ENCODE measurements around the gene OPTC. TPM values are rescaled to one million over a fixed set of nuclear protein-coding genes. Genes with fewer than 3 reads are reported as not detected.

OPTC gene
- total and polyA plus RNA-seq, 2 donors (not counting 1 experiment from before 2014, with no cell fraction given) = not detected

DNA sequence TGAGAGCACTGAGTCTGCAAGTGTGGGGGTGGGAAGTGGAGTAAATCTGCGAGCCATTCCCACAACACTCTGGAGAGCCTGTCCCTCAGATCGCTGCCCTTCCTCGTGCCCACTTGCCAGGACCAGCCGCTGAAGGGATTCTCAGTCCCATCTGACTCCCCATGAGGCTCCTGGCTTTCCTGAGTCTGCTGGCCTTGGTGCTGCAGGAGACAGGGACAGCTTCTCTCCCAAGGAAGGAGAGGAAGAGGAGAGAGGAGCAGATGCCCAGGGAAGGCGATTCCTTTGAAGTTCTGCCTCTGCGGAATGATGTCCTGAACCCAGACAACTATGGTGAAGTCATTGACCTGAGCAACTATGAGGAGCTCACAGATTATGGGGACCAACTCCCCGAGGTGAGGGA lies 1.9 kb downstream of the OPTC start:
- no peak overlapping the region for H3K4me2 ChIP-seq (replicated peaks; ENCODE audit: low read depth, low read length, poor library complexity, severe bottlenecking)
- Mint-ChIP-seq H3K27ac (no peak overlapping the region), H3K27me3 (peaks cover 18% of the 10 kb centered on the region), H3K4me3 (no peak overlapping the region), H3K9me3 (ENCODE audit: insufficient read depth) (no peaks in the 10 kb centered on the region), H3K4me1 (no peaks in the 10 kb centered on the region)
- no peak for DNase-seq
- H3K79me2 ChIP-seq (ENCODE audit: control insufficient read depth, insufficient read depth, low read length) = no peaks in the 10 kb centered on the region
- CTCF ChIA-PET = interaction anchor here (1.7 to 12.0 kb wide), 2 partner anchors 9 to 228 kb away, joined by 5 to 315 read pairs; no protein-coding TSS in a partner anchor
- intact Hi-C loops (cut with micrococcal nuclease) = no loop called here
- 85% methylated on average over 4 of the region's 7 CpGs for WGBS (ENCODE audit: insufficient coverage)
- H3K27me3 ChIP-seq (replicated peaks in 1 of 4; ENCODE audit: control extremely low read depth in 1 of 4, control insufficient read depth in 3 of 4, insufficient read depth in 4 of 4, low read length in 3 of 4) = peaks cover 0 to 9% (median 0%) of the 10 kb centered on the region in 4 experiments
- H3K4me1 ChIP-seq (ENCODE audit: control insufficient read depth in 2 of 2, insufficient read depth in 2 of 2, low read length in 2 of 2) = no peaks in the 10 kb centered on the region
- H3K9ac ChIP-seq (ENCODE audit: low read length) = no peak overlapping the region
- H3K9me3 ChIP-seq (ENCODE audit: control extremely low read depth in 1 of 3, control insufficient read depth in 2 of 3, insufficient read depth in 1 of 3, low read length in 2 of 3) = no peaks in the 10 kb centered on the region
- TF ChIP-seq, protein P1, sequence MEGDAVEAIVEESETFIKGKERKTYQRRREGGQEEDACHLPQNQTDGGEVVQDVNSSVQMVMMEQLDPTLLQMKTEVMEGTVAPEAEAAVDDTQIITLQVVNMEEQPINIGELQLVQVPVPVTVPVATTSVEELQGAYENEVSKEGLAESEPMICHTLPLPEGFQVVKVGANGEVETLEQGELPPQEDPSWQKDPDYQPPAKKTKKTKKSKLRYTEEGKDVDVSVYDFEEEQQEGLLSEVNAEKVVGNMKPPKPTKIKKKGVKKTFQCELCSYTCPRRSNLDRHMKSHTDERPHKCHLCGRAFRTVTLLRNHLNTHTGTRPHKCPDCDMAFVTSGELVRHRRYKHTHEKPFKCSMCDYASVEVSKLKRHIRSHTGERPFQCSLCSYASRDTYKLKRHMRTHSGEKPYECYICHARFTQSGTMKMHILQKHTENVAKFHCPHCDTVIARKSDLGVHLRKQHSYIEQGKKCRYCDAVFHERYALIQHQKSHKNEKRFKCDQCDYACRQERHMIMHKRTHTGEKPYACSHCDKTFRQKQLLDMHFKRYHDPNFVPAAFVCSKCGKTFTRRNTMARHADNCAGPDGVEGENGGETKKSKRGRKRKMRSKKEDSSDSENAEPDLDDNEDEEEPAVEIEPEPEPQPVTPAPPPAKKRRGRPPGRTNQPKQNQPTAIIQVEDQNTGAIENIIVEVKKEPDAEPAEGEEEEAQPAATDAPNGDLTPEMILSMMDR (IDR thresholded peaks at IDR 0.05) = no peak
- TF ChIP-seq EZH2 (IDR thresholded peaks at IDR 0.05; ENCODE audit: borderline replicate concordance, insufficient read depth, low read depth, low read length, poor library complexity, severe bottlenecking) = no peak
- H3K27ac ChIP-seq (ENCODE audit: low read length in 2 of 2) = no peak overlapping the region
- POLR2A ChIA-PET = no interaction called here
- no peak for ATAC-seq (ENCODE audit: low read depth)
- H4K20me1 ChIP-seq (ENCODE audit: control insufficient read depth, insufficient read depth, low read length, poor library complexity, severe bottlenecking) = no peaks in the 10 kb centered on the region
- no peak overlapping the region for H2AFZ ChIP-seq (ENCODE audit: insufficient read depth, low read depth, low read length, poor library complexity, severe bottlenecking)
- no peaks in the 10 kb centered on the region for H3K36me3 ChIP-seq (replicated peaks in 1 of 2; ENCODE audit: control extremely low read depth in 1 of 2, control insufficient read depth in 1 of 2, extremely low read depth in 1 of 2, insufficient read depth in 2 of 2, low read length in 1 of 2)
- H3K4me3 ChIP-seq (ENCODE audit: control extremely low read depth in 1 of 5, extremely low read depth in 1 of 5, insufficient read depth in 1 of 5, low read depth in 2 of 5, low read length in 4 of 5) = no peak overlapping the region

DNA sequence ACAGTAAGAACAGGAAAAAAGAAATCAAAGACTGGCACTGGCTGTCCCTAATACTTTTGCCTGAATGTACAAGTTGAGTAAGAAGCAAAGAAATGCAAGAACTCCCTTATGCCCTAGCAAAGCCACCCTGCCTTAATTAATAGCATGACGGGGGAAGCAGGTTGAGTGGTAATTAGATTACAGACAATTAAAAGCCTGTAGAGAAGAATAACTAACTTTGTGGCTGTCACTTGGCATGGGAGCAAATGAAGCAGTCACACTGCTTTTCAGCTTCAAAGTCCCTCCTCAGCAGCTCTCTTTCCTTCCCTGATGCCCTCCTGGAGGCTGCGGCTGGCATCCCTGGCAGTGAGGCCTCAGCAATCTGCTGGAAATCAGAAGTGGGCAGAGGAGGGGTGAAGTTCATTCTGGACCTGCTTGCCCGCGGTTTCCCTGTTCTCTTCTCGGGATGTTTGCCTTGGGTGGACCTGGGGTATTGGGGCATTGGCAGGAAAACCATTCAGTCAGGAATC lies 3.4 kb downstream of the OPTC start:
- Histone ChIP-seq H3K27me3 (replicated peaks in 1 of 4; ENCODE audit: control extremely low read depth in 1 of 4, control insufficient read depth in 3 of 4, insufficient read depth in 4 of 4, low read length in 3 of 4) (peaks cover 0 to 6% (median 0%) of the 10 kb centered on the region in 4 experiments), H3K9me3 (ENCODE audit: control extremely low read depth in 1 of 3, control insufficient read depth in 2 of 3, insufficient read depth in 1 of 3, low read length in 2 of 3) (no peaks in the 10 kb centered on the region), H4K20me1 (ENCODE audit: control insufficient read depth, insufficient read depth, low read length, poor library complexity, severe bottlenecking) (no peaks in the 10 kb centered on the region), H3K79me2 (ENCODE audit: control insufficient read depth, insufficient read depth, low read length) (no peaks in the 10 kb centered on the region), H2AFZ (ENCODE audit: insufficient read depth, low read depth, low read length, poor library complexity, severe bottlenecking) (no peak overlapping the region), H3K4me2 (replicated peaks; ENCODE audit: low read depth, low read length, poor library complexity, severe bottlenecking) (no peak overlapping the region), H3K9ac (ENCODE audit: low read length) (no peak overlapping the region), H3K4me3 (ENCODE audit: control extremely low read depth in 1 of 5, extremely low read depth in 1 of 5, insufficient read depth in 1 of 5, low read depth in 2 of 5, low read length in 4 of 5) (no peak overlapping the region), H3K27ac (ENCODE audit: low read length in 2 of 2) (no peak overlapping the region), H3K4me1 (ENCODE audit: control insufficient read depth in 2 of 2, insufficient read depth in 2 of 2, low read length in 2 of 2) (no peaks in the 10 kb centered on the region), H3K36me3 (replicated peaks in 1 of 2; ENCODE audit: control extremely low read depth in 1 of 2, control insufficient read depth in 1 of 2, extremely low read depth in 1 of 2, insufficient read depth in 2 of 2, low read length in 1 of 2) (no peaks in the 10 kb centered on the region)
- Mint-ChIP-seq H3K9me3 (ENCODE audit: insufficient read depth) (no peaks in the 10 kb centered on the region), H3K4me1 (no peaks in the 10 kb centered on the region), H3K4me3 (no peak overlapping the region), H3K27ac (no peak overlapping the region), H3K27me3 (peaks cover 16% of the 10 kb centered on the region)
- CTCF ChIA-PET = interaction anchor here (1.7 kb wide), 2 partner anchors 11 to 230 kb away, joined by 5 to 7 read pairs; no protein-coding TSS in a partner anchor
- DNase-seq (no peak), ATAC-seq (ENCODE audit: low read depth) (no peak)
- 93% methylated on average over 4 of the region's 5 CpGs for WGBS (ENCODE audit: insufficient coverage)
- intact Hi-C loops (cut with micrococcal nuclease) = no loop called here
- POLR2A ChIA-PET = no interaction called here
- TF ChIP-seq, protein P1 (IDR thresholded peaks at IDR 0.05) = no peak
- TF ChIP-seq EZH2 (IDR thresholded peaks at IDR 0.05; ENCODE audit: borderline replicate concordance, insufficient read depth, low read depth, low read length, poor library complexity, severe bottlenecking) = no peak

Measured in B cell (primary cell).